A673 (cell line): ENCODE data around the gene TBC1D22A.

Source experiments
- CTCF ChIP-seq: fragments of 300-800, 200-600 bp; sonication (generic); conservative IDR thresholded peaks from 2 replicates; pipeline ENCODE4 v1.5.1; 2017; ENCODE audit warnings: low read depth, mild to moderate bottlenecking, antibody characterized with exemption, low read length, moderate library complexity, mixed read lengths
- EZH2 ChIP-seq: fragments of 200-600 bp; sonication (generic); IDR thresholded peaks from 2 replicates; pipeline ENCODE4 v1.6.1; 2017; ENCODE audit warnings: borderline replicate concordance, low read depth, mild to moderate bottlenecking, mixed read lengths, antibody characterized with exemption, low read length; ENCODE audit not compliant: poor library complexity, severe bottlenecking

GRCh38 chr22:46860562-46860961 lies 98.1 kb downstream of the TBC1D22A start:
- TF ChIP-seq CTCF (no peak), EZH2 (no peak)
